Right atrium auricular region (tissue), 2 donors: Measurements from ENCODE around the gene ZYG11A. TPM values are rescaled to one million over a fixed set of nuclear protein-coding genes. Genes with fewer than 3 reads are reported as not detected.
A peak's percentile ranks its signal among the peaks of the same experiment; 100 is the strongest.

ENCODE experiments used
- DNase-seq: peaks from one replicate; pipeline ENCODE4 v3.0.0-alpha.2; 2019; ENCODE audit warnings: low spot score
- H3K27ac ChIP-seq, 2 donors: fragments of 200-600 bp; sonication (generic); 1 replicate in 1 of 2; 2 replicates in 1 of 2; pipeline ENCODE4 v1.5.1; 2016 to 2019
- H3K27me3 ChIP-seq, 2 donors: fragments of 200-600 bp; sonication (generic); one replicate each; pipeline versions ENCODE4 v1.5.1 to v1.6.0; 2017 to 2019
- H3K36me3 ChIP-seq: fragments of 200-600 bp; sonication (generic); one replicate; pipeline ENCODE4 v1.5.1; 2016
- H3K4me1 ChIP-seq, 2 donors: fragments of 200-600 bp; sonication (generic); one replicate each; pipeline versions ENCODE4 v1.5.1 to v1.6.0; 2017 to 2019
- H3K4me3 ChIP-seq, 2 donors: fragments of 200-600 bp; sonication (generic); 1 replicate in 1 of 2; 2 replicates in 1 of 2; pipeline ENCODE4 v1.5.1; 2017 to 2019; ENCODE audit warnings: mild to moderate bottlenecking in 1 of 2, moderate library complexity in 1 of 2
- H3K9me3 ChIP-seq, 2 donors: fragments of 200-600 bp; sonication (generic); one replicate each; pipeline ENCODE4 v1.5.1; 2019
- total RNA-seq, 2 donors: library from RNA; depleted of rRNA; stranded (reverse); fragments of >200 nt; gene quantifications; one replicate each; pipeline ENCODE4 v1.1.0, GENCODE V29; 2016
- TF ChIP-seq, protein P1 (sequence below), 2 donors: fragments of 200-600 bp; sonication (generic); IDR thresholded peaks; one replicate each; pipeline ENCODE4 v1.5.1; 2019; ENCODE audit warnings: antibody characterized with exemption in 2 of 2

ZYG11A gene
- total RNA-seq, 2 donors from 2014 or later = not detected

GRCh38 chr1:52892424-52893215, 50.1 kb downstream of the ZYG11A start:
- Histone ChIP-seq H3K4me3 (no peak overlapping the region), H3K27ac (no peak overlapping the region), H3K9me3 (no peaks in the 10 kb centered on the region), H3K36me3 (peaks cover 13% of the 10 kb centered on the region), H3K4me1 (no peaks in the 10 kb centered on the region), H3K27me3 (no peaks in the 10 kb centered on the region)
- TF ChIP-seq, protein P1, sequence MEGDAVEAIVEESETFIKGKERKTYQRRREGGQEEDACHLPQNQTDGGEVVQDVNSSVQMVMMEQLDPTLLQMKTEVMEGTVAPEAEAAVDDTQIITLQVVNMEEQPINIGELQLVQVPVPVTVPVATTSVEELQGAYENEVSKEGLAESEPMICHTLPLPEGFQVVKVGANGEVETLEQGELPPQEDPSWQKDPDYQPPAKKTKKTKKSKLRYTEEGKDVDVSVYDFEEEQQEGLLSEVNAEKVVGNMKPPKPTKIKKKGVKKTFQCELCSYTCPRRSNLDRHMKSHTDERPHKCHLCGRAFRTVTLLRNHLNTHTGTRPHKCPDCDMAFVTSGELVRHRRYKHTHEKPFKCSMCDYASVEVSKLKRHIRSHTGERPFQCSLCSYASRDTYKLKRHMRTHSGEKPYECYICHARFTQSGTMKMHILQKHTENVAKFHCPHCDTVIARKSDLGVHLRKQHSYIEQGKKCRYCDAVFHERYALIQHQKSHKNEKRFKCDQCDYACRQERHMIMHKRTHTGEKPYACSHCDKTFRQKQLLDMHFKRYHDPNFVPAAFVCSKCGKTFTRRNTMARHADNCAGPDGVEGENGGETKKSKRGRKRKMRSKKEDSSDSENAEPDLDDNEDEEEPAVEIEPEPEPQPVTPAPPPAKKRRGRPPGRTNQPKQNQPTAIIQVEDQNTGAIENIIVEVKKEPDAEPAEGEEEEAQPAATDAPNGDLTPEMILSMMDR (IDR thresholded peaks at IDR 0.05) = no peak
- DNase-seq = no peak

DNA sequence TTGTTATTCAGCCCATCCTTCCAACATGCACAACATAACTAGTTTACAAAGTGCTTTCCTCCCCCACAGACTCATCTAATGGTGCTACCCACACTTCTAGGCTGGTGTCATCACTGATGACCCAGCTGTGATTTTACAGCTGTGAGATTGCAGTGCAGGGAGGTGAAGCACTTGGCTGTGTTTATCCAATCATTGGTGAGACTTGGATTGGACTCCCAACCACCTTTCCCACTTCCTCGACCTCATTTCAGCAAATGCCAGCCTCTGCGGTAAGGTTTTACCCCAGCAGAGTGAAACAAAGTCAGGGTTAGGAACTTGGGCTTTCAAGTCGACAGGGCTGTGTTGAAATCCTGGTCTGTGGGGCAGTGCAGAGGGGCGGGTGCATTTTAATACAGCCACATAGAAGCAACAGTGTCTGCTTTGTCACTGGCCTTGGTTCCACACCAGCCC, 56.9 kb downstream of the ZYG11A start:
- H3K4me1 ChIP-seq = no peaks in the 10 kb centered on the region

DNA sequence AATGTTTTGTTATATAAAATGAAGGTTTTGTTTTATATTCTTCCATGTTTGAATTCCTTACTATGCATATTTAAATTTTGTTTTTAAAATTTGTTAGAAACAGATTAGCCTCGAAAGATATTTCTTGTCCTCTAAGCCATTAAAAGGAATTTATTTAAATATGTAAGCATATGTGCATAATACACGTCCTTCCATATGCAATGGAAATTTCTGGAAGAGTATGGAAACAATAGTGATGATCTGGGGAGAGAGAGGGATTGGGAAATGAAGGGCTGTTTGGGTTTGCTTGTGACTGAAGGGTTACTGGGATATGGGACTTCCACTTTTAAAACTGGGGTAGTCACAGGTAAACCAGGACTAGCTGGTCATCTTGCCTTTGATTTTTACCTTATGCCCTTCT, 57.8 kb downstream of the ZYG11A start:
- TF ChIP-seq, protein P1 (IDR thresholded peaks at IDR 0.05) = no peak
- no peak for DNase-seq
- Histone ChIP-seq H3K9me3 (no peaks in the 10 kb centered on the region), H3K27ac (no peak overlapping the region), H3K27me3 (no peaks in the 10 kb centered on the region), H3K4me3 (no peak overlapping the region), H3K4me1 (peaks cover 0 to 6% of the 10 kb centered on the region in 2 donors), H3K36me3 (peaks cover 12% of the 10 kb centered on the region)

More for the DNA sequence above, 56.9 kb downstream of the ZYG11A start:
- no peak for DNase-seq
- peaks cover 18% of the 10 kb centered on the region for H3K36me3 ChIP-seq
- H3K4me3 ChIP-seq = no peak overlapping the region
- no peaks in the 10 kb centered on the region for H3K27me3 ChIP-seq
- H3K27ac ChIP-seq = no peak overlapping the region
- no peaks in the 10 kb centered on the region for H3K9me3 ChIP-seq
- TF ChIP-seq, protein P1 (IDR thresholded peaks at IDR 0.05) = no peak

DNA sequence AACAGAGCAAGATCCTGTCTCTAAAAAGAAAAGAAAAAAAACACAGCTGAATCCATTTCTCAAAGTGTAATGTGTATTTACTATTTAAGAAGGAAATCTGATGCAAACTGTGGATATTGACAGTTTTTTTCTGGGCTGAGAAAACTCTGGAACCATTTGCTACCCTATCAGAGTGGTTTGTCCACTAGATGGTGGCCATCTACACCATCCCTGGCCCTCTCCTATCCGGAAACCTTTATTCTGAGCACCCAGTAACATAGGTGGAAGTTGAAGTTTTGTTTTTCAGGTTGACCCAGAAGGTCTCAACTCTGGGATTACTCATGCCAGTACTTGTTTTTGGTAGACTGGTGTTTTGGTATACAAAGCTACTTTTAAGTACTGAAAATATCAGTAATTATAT, 58.8 kb downstream of the ZYG11A start:
- Histone ChIP-seq H3K27me3 (no peaks in the 10 kb centered on the region), H3K4me1 (peaks cover 0 to 16% of the 10 kb centered on the region in 2 donors), H3K4me3 (no peak overlapping the region), H3K9me3 (no peaks in the 10 kb centered on the region), H3K27ac (no peak overlapping the region), H3K36me3 (peaks cover 10% of the 10 kb centered on the region)
- TF ChIP-seq, protein P1 (IDR thresholded peaks at IDR 0.05) = peak in 1 of 2 donors; percentile 36
- DNase-seq = no peak

GRCh38 chr1:52904208-52904926, 61.8 kb downstream of the ZYG11A start:
- Histone ChIP-seq H3K4me1 (peaks cover 0 to 19% of the 10 kb centered on the region in 2 donors), H3K9me3 (no peaks in the 10 kb centered on the region), H3K27me3 (no peaks in the 10 kb centered on the region), H3K4me3 (no peak overlapping the region), H3K36me3 (no peaks in the 10 kb centered on the region), H3K27ac (peak overlapping the region; percentile 65 to 82)
- DNase-seq = no peak
- TF ChIP-seq, protein P1 (IDR thresholded peaks at IDR 0.05) = no peak
